Measurements from ENCODE around the gene ADIG.

Gene ADIG

GRCh38 chr20:38624084-38624483, 43.1 kb downstream of the ADIG start:
- TF ChIP-seq CTCF (IDR thresholded peaks at IDR 0.05; ENCODE audit: low read depth, low read length) = no peak
- DNase-seq (ENCODE audit: extremely low read depth, low read depth) = no peak

GRCh38 chr20:38625896-38626295, 44.9 kb downstream of the ADIG start:
- no peak for TF ChIP-seq CTCF (IDR thresholded peaks at IDR 0.05; ENCODE audit: low read depth, low read length)

DNA sequence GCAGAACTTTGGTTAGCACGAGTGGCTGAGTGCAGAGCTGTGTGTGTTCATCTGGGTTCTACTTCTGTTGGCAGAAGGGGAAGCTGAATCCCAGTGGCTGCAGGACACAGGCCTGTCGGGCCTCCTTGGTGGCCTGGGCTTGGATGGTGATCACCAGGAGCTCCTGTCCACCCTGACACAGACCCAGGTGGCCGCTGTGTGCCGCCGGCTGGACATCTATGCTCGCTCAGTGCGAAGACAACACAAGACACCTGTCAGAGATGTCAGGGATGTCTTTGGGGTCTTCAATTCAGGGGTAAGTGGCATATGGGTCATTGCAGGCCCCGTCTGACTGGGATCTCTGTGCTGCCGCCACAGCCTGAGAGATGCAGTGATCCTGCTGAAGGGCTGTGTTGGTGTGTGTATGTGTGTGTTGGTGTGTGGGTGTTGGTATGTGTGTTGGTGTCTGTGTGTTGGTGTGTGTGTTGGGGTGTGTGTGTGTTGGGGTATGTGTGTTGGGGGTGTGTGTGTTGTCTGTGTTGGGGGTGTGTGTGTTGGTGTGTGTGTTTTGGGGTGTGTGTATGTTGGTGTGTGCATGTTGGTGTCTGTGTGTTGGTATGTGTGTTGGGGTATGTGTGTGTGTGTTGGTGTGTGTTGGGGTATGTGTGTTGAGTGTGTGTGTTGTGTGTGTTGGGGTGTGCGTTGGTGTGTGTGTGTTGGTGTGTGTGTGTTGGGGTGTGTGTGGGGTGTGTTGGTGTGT, 46.1 kb downstream of the ADIG start:
- TF ChIP-seq CTCF (IDR thresholded peaks at IDR 0.05; ENCODE audit: low read depth, low read length) = no peak

More at GRCh38 chr20:38625896-38626295, 44.9 kb downstream of the ADIG start:
- no peak for DNase-seq (ENCODE audit: extremely low read depth, low read depth)

GRCh38 chr20:38628580-38629470, 47.8 kb downstream of the ADIG start:
- no peak for TF ChIP-seq CTCF (IDR thresholded peaks at IDR 0.05; ENCODE audit: low read depth, low read length)
- DNase-seq (ENCODE audit: extremely low read depth, low read depth) = no peak

More for the DNA sequence above, 46.1 kb downstream of the ADIG start:
- DNase-seq (ENCODE audit: extremely low read depth, low read depth) = no peak

DNA sequence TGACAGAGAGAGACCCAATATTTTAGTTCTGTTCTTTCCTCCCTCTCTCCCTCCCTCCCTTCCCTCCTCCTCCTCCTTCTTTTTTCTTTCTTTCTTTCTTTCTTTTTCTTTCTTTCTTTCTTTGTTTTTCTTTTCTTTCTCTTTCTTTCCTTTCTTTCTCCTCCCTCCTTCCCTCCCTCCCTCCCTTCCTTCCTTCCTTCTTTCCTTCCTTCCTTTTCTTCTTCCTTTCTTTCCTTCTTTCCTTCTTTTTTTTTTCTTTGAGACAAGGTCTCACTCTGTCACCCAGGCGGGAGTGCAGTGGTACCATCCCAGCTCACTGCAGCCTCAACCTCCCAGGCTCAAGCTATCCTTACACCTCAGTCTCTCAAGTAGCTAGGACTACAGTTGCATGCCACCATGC, 49.0 kb downstream of the ADIG start:
- TF ChIP-seq CTCF (IDR thresholded peaks at IDR 0.05; ENCODE audit: low read depth, low read length) = no peak
- no peak for DNase-seq (ENCODE audit: extremely low read depth, low read depth)

- TF ChIP-seq CTCF (IDR thresholded peaks at IDR 0.05; ENCODE audit: low read depth, low read length) = no peak
- no peak for DNase-seq (ENCODE audit: extremely low read depth, low read depth)
These were observed 49.7 kb downstream of the ADIG start for GRCh38 chr20:38630727-38631126.
